DND-41 (cell line): Measurements from ENCODE around the gene HM13.
"Not testable (repeated sequence)": the region's sequence is repeated elsewhere in the genome, so short reads cannot be mapped to it uniquely, and the experiment has no call there.

Experiments used
- ATAC-seq: fragments of 200-7000 bp; cut with Tn5 transposase; 3 replicates; pipeline ENCODE4 v1.9.1; 2021; ENCODE audit warnings: low read depth; ENCODE audit not compliant: insufficient read depth
- DNase-seq: peaks from one replicate; pipeline ENCODE4 v3.0.0-alpha.2; 2020
- H2AFZ ChIP-seq: 2 replicates; pipeline ENCODE4 v1.6.0; 2012; ENCODE audit warnings: low read depth, low read length
- H3K27ac ChIP-seq: 2 replicates; pipeline ENCODE4 v1.5.1; 2012; ENCODE audit warnings: low read length, inconsistent platforms
- H3K27me3 ChIP-seq: fragments of 200-600 bp; sonication (generic); 2 replicates; pipeline ENCODE4 v1.6.0; 2012; ENCODE audit warnings: low read length, mild to moderate bottlenecking, inconsistent platforms; ENCODE audit not compliant: insufficient read depth, poor library complexity
- H3K36me3 ChIP-seq: 2 replicates; pipeline ENCODE4 v1.5.1; 2012; ENCODE audit warnings: low read length, inconsistent platforms; ENCODE audit not compliant: insufficient read depth
- H3K4me1 ChIP-seq: 2 replicates; pipeline ENCODE4 v1.5.1; 2012; ENCODE audit warnings: mild to moderate bottlenecking, low read length; ENCODE audit not compliant: insufficient read depth
- H3K4me2 ChIP-seq: 2 replicates; pipeline ENCODE4 v1.6.0; 2012; ENCODE audit warnings: mild to moderate bottlenecking, moderate library complexity, low read length, inconsistent platforms; ENCODE audit not compliant: insufficient read depth
- H3K4me3 ChIP-seq, 2 experiments: fragments of 200-600 bp in 1 of 2; shearing (Covaris generic) in 1 of 2; 2 replicates each; pipeline ENCODE4 v1.5.1; 2012 to 2016; ENCODE audit warnings: inconsistent platforms in 2 of 2, low read length in 2 of 2, mild to moderate bottlenecking in 2 of 2, low read depth in 1 of 2, moderate library complexity in 1 of 2
- H3K79me2 ChIP-seq: 2 replicates; pipeline ENCODE4 v1.6.0; 2012; ENCODE audit warnings: low read length, inconsistent platforms; ENCODE audit not compliant: insufficient read depth
- H3K9ac ChIP-seq: 2 replicates; pipeline ENCODE4 v1.6.0; 2012; ENCODE audit warnings: low read depth, mild to moderate bottlenecking, inconsistent platforms, low read length, moderate library complexity
- H3K9me3 ChIP-seq: 2 replicates; pipeline ENCODE4 v1.5.1; 2012; ENCODE audit warnings: low read length, moderate library complexity, mild to moderate bottlenecking, inconsistent platforms; ENCODE audit not compliant: insufficient read depth, severe bottlenecking
- H4K20me1 ChIP-seq: 2 replicates; pipeline ENCODE4 v1.6.0; 2012; ENCODE audit warnings: low read length; ENCODE audit not compliant: insufficient read depth
- EZH2 ChIP-seq: IDR thresholded peaks from 3 replicates; pipeline ENCODE4 v1.6.1; 2012; ENCODE audit warnings: borderline replicate concordance, low read depth, mild to moderate bottlenecking, moderate library complexity, low read length, inconsistent platforms; ENCODE audit not compliant: severe bottlenecking
- TF ChIP-seq, protein P1 (sequence below): IDR thresholded peaks from 2 replicates; pipeline ENCODE4 v1.5.1; 2012; ENCODE audit warnings: borderline replicate concordance, low read length, moderate library complexity, mild to moderate bottlenecking; ENCODE audit not compliant: poor library complexity, severe bottlenecking; ENCODE audit errors: extremely low read depth

Gene HM13

GRCh38 chr20:31572042-31572700 is 57.9 kb downstream of the HM13 start:
- Histone ChIP-seq H3K4me2 (peak overlapping the region; percentile 82), H2AFZ (peak overlapping the region; percentile 73), H3K27ac (peak overlapping the region; percentile 73), H3K9ac (peak overlapping the region; percentile 60), H3K4me1 (peaks cover 21% of the 10 kb centered on the region), H3K9me3 (no peaks in the 10 kb centered on the region), H3K27me3 (no peaks in the 10 kb centered on the region), H3K36me3 (peaks cover 33% of the 10 kb centered on the region), H3K4me3 (peak overlapping the region in 1 of 2 experiments; percentile 64; a peak in 2 of 4 replicates), H4K20me1 (no peaks in the 10 kb centered on the region), H3K79me2 (no peaks in the 10 kb centered on the region)
- no peak for TF ChIP-seq EZH2
- TF ChIP-seq, protein P1, sequence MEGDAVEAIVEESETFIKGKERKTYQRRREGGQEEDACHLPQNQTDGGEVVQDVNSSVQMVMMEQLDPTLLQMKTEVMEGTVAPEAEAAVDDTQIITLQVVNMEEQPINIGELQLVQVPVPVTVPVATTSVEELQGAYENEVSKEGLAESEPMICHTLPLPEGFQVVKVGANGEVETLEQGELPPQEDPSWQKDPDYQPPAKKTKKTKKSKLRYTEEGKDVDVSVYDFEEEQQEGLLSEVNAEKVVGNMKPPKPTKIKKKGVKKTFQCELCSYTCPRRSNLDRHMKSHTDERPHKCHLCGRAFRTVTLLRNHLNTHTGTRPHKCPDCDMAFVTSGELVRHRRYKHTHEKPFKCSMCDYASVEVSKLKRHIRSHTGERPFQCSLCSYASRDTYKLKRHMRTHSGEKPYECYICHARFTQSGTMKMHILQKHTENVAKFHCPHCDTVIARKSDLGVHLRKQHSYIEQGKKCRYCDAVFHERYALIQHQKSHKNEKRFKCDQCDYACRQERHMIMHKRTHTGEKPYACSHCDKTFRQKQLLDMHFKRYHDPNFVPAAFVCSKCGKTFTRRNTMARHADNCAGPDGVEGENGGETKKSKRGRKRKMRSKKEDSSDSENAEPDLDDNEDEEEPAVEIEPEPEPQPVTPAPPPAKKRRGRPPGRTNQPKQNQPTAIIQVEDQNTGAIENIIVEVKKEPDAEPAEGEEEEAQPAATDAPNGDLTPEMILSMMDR = no peak
- DNase-seq = no peak
- ATAC-seq = peak; percentile 12

GRCh38 chr20:31572701-31573554 is 58.7 kb downstream of the HM13 start:
- Histone ChIP-seq H3K27me3 (no peaks in the 10 kb centered on the region), H3K9ac (peak overlapping the region; percentile 60), H3K27ac (peak overlapping the region; percentile 73), H3K9me3 (no peaks in the 10 kb centered on the region), H2AFZ (peak overlapping the region; percentile 83), H3K4me3 (peak overlapping the region; percentile 14 to 64; a peak in 3 of 4 replicates), H3K36me3 (peaks cover 25% of the 10 kb centered on the region), H3K4me2 (peak overlapping the region; percentile 82), H3K4me1 (peaks cover 21% of the 10 kb centered on the region), H4K20me1 (no peaks in the 10 kb centered on the region), H3K79me2 (no peaks in the 10 kb centered on the region)
- peak; percentile 94 for DNase-seq
- TF ChIP-seq, protein P1 = no peak
- no peak for TF ChIP-seq EZH2
- peak; percentile 86 for ATAC-seq

- H3K36me3 ChIP-seq = peaks cover 17% of the 10 kb centered on the region
- peak overlapping the region; percentile 14 to 64; a peak in 3 of 4 replicates for H3K4me3 ChIP-seq
- H3K79me2 ChIP-seq = no peaks in the 10 kb centered on the region
- TF ChIP-seq, protein P1 = no peak
- no peak for TF ChIP-seq EZH2
- no peaks in the 10 kb centered on the region for H4K20me1 ChIP-seq
- H3K4me2 ChIP-seq = peak overlapping the region; percentile 82
- H2AFZ ChIP-seq = peak overlapping the region; percentile 83
- no peaks in the 10 kb centered on the region for H3K9me3 ChIP-seq
- no peak for DNase-seq
- no peak; the same call in 2 of the 3 replicates for ATAC-seq
- H3K27ac ChIP-seq = peak overlapping the region; percentile 69
- no peaks in the 10 kb centered on the region for H3K27me3 ChIP-seq
- peak overlapping the region; percentile 60 for H3K9ac ChIP-seq
- H3K4me1 ChIP-seq = peaks cover 21% of the 10 kb centered on the region
Measured at GRCh38 chr20:31573555-31574321, 59.5 kb downstream of the HM13 start.

DNA sequence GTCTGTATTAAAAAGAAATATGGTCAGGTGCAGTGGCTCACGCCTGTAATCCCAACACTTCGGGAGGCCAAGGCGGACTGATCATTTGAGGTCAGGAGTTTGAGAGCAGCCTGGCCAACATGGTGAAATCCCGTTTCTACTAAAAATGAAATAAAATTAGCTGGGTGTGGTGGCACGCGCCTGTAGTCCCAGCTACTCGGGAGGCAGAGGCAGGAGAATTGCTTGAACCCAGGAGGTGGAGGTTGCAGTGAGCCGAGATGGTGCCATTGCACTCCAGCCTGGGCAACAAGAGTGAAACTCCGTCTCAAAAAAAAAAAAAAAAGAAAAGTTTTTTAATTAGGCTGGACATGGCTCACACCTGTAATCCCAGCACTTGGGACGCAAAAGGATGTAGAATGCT is 60.7 kb downstream of the HM13 start:
- H3K4me3 ChIP-seq, H3K4me2 ChIP-seq, H4K20me1 ChIP-seq, H3K79me2 ChIP-seq, ATAC-seq, DNase-seq, H3K9me3 ChIP-seq, H3K27ac ChIP-seq, H3K36me3 ChIP-seq, H2AFZ ChIP-seq, H3K27me3 ChIP-seq, H3K9ac ChIP-seq: not testable (repeated sequence)
- H3K4me1 ChIP-seq = peaks cover 21% of the 10 kb centered on the region
